IPS DF 6.9 (cell line): ENCODE measurements around the gene CFAP97.

Experiments
- DNase-seq: peaks from one replicate; pipeline ENCODE4 v3.0.0-alpha.2; 2013; ENCODE audit warnings: low read depth, low spot score
- H3K27ac ChIP-seq: one replicate; pipeline ENCODE4 v1.5.1; 2013; ENCODE audit warnings: low read length, control low read depth
- H3K27me3 ChIP-seq: 2 replicates; pipeline ENCODE4 v1.6.1; 2013; ENCODE audit warnings: mild to moderate bottlenecking, low read length; ENCODE audit not compliant: control insufficient read depth, insufficient read depth
- H3K36me3 ChIP-seq: 2 replicates; pipeline ENCODE4 v1.6.1; 2013; ENCODE audit warnings: low read length; ENCODE audit not compliant: control insufficient read depth, insufficient read depth
- H3K4me1 ChIP-seq: 2 replicates; pipeline ENCODE4 v1.6.1; 2013; ENCODE audit warnings: low read length; ENCODE audit not compliant: control insufficient read depth, insufficient read depth
- H3K4me3 ChIP-seq: 2 replicates; pipeline ENCODE4 v1.5.1; 2013; ENCODE audit warnings: mild to moderate bottlenecking, low read length
- H3K9me3 ChIP-seq: 2 replicates; pipeline ENCODE4 v1.6.1; 2013; ENCODE audit warnings: low read length, inconsistent platforms; ENCODE audit not compliant: control insufficient read depth, insufficient read depth
- WGBS: extraction: QIAGEN DNeasy Blood & Tissue Kit; methylation state at CpG from one replicate; pipeline ENCODE4 v1.1.7; 2013; ENCODE audit warnings: mixed read lengths, missing lambda C conversion rate; ENCODE audit not compliant: insufficient read length, insufficient coverage; 5-methylcytosine and 5-hydroxymethylcytosine counted together

Gene CFAP97

DNA sequence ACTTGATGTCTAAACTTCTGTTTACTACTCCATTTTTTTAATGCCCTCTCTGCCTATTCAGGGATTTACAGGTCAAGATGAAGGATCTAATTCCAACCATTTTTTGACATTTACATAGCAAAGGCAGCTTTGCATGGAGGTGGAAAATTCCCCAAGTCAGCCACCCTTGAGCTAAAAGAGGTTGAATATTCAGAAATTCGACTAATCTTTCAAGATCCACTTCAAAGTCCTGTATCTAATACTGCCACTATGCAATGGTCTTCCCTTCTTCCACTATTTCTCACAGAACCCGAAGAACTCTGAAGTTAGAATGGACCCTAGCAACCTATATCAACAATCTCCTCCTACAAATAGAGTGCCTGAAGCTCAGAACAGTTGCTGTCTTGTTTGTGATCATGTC is 21.6 kb downstream of the CFAP97 start:
- no peak overlapping the region for H3K27ac ChIP-seq
- no peaks in the 10 kb centered on the region for H3K36me3 ChIP-seq
- WGBS, result no CpG with 5 or more reads among the region's 2 CpGs
- DNase-seq, result no peak
- H3K9me3 ChIP-seq, result no peaks in the 10 kb centered on the region
- peaks cover 3% of the 10 kb centered on the region; the same call in 1 of the 2 replicates for H3K4me1 ChIP-seq
- no peak overlapping the region for H3K4me3 ChIP-seq
- H3K27me3 ChIP-seq, result no peaks in the 10 kb centered on the region

GRCh38 chr4:185179488-185179887 is 24.3 kb downstream of the CFAP97 start:
- no peaks in the 10 kb centered on the region for H3K27me3 ChIP-seq
- peaks cover 3% of the 10 kb centered on the region; the same call in 1 of the 2 replicates for H3K4me1 ChIP-seq
- no peak overlapping the region for H3K4me3 ChIP-seq
- no peaks in the 10 kb centered on the region for H3K36me3 ChIP-seq
- H3K9me3 ChIP-seq, result no peaks in the 10 kb centered on the region
- WGBS, result no CpG with 5 or more reads among the region's 3 CpGs
- no peak overlapping the region for H3K27ac ChIP-seq
- DNase-seq, result no peak

DNA sequence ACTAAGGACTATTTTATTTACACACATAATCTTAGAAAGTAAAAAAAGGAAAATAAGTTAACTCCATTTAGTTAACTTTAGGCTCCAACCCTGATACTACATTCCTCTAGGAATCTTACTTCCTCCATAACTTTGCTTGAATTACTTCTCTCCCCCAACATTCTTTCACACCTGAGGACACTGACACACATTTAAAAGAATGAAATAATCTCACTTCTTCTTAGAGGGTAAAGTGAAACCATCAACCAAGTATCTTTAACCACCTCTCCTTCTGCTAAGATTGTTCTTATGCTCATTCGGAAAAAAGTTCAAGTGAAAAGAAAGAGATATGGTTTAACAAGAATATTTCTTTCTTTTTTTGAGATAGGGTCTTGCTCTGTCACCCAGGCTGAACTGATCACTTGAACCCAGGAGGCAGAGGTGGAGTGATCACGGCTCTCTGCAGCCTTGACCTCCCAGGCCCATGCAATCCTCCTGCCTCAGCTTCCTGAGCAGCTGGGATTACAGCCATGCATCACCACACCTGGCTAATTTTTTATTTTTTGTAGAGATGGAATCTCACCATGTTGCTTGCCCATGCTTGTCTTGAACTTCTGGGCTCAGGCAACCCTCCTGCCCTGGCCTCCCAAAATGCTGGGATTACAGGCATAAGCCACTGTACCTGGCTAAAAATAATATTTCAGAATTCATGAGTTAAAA is 32.3 kb downstream of the CFAP97 start:
- H3K36me3 ChIP-seq, result no peaks in the 10 kb centered on the region
- no peaks in the 10 kb centered on the region for H3K9me3 ChIP-seq
- no peaks in the 10 kb centered on the region for H3K4me1 ChIP-seq
- no peak overlapping the region for H3K27ac ChIP-seq
- no peak for DNase-seq
- no peaks in the 10 kb centered on the region for H3K27me3 ChIP-seq
- no CpG with 5 or more reads among the region's 2 CpGs for WGBS
- no peak overlapping the region for H3K4me3 ChIP-seq

- no peaks in the 10 kb centered on the region for H3K36me3 ChIP-seq
- no peak overlapping the region for H3K27ac ChIP-seq
- H3K4me3 ChIP-seq, result no peak overlapping the region
- H3K9me3 ChIP-seq, result no peaks in the 10 kb centered on the region
- no CpG with 5 or more reads among the region's 9 CpGs for WGBS
- no peaks in the 10 kb centered on the region for H3K27me3 ChIP-seq
- DNase-seq, result no peak
- H3K4me1 ChIP-seq, result no peaks in the 10 kb centered on the region
These were observed 36.6 kb downstream of the CFAP97 start for GRCh38 chr4:185167234-185167633.

- Histone ChIP-seq H3K27me3 (no peaks in the 10 kb centered on the region), H3K27ac (no peak overlapping the region), H3K4me3 (no peak overlapping the region), H3K4me1 (no peaks in the 10 kb centered on the region), H3K36me3 (no peaks in the 10 kb centered on the region), H3K9me3 (no peaks in the 10 kb centered on the region)
- WGBS, result no CpG with 5 or more reads among the region's 2 CpGs
- DNase-seq, result no peak
These were observed 38.2 kb downstream of the CFAP97 start for GRCh38 chr4:185165605-185166063.

GRCh38 chr4:185151296-185151695 is 52.5 kb downstream of the CFAP97 start:
- H3K4me3 ChIP-seq, result no peak overlapping the region
- no peak overlapping the region for H3K27ac ChIP-seq
- no peaks in the 10 kb centered on the region for H3K4me1 ChIP-seq
- no peaks in the 10 kb centered on the region for H3K9me3 ChIP-seq
- DNase-seq, result no peak
- no peaks in the 10 kb centered on the region for H3K27me3 ChIP-seq
- no CpG with 5 or more reads among the region's 1 CpG for WGBS
- no peaks in the 10 kb centered on the region for H3K36me3 ChIP-seq

DNA sequence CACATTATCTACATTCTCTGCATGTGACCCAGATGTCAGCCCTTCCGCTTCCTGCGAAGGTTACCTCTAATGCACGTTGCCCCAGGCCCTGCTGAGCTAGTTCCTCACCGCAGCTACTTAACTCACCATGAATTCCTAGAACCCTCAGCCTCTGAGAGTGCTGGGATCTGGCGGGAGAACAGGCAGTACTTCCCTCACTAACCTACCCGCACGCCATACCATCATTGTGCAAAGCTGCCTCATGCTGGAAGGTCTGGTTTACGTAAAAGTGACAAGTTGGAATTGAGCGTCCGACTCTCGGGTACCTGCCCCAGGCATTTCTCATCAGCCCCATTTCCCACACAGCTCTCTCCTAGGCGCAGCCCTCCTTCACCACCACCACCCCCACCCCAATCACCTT is 54.4 kb downstream of the CFAP97 start:
- H3K9me3 ChIP-seq, result no peaks in the 10 kb centered on the region
- no peak for DNase-seq
- H3K27ac ChIP-seq, result no peak overlapping the region
- no peaks in the 10 kb centered on the region for H3K27me3 ChIP-seq
- H3K4me3 ChIP-seq, result no peak overlapping the region
- WGBS, result no CpG with 5 or more reads among the region's 12 CpGs
- H3K4me1 ChIP-seq, result no peaks in the 10 kb centered on the region
- H3K36me3 ChIP-seq, result peaks cover 8% of the 10 kb centered on the region

GRCh38 chr4:185145572-185145971 is 58.2 kb downstream of the CFAP97 start:
- Histone ChIP-seq H3K27me3 (no peaks in the 10 kb centered on the region), H3K36me3 (peaks cover 8% of the 10 kb centered on the region), H3K9me3 (no peaks in the 10 kb centered on the region), H3K27ac (no peak overlapping the region), H3K4me3 (no peak overlapping the region), H3K4me1 (no peaks in the 10 kb centered on the region)
- WGBS, result no CpG with 5 or more reads among the region's 13 CpGs
- DNase-seq, result no peak

DNA sequence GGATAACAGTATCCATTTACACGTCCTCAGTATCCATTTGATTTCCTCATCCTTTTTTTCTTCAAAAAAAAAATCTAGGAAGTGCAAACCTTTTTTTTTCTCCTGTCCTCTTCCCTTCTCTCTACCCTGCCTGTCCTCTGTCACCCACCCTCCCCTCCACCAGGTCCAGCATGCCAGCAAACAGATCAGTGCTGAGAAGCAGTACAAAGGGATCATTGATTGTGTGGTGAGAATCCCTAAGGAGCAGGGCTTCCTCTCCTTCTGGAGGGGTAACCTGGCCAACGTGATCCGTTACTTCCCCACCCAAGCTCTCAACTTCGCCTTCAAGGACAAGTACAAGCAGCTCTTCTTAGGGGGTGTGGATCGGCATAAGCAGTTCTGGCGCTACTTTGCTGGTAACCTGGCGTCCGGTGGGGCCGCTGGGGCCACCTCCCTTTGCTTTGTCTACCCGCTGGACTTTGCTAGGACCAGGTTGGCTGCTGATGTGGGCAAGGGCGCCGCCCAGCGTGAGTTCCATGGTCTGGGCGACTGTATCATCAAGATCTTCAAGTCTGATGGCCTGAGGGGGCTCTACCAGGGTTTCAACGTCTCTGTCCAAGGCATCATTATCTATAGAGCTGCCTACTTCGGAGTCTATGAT is 59.1 kb downstream of the CFAP97 start:
- H3K9me3 ChIP-seq, result no peaks in the 10 kb centered on the region
- H3K4me1 ChIP-seq, result no peaks in the 10 kb centered on the region
- DNase-seq, result no peak
- no peak overlapping the region for H3K4me3 ChIP-seq
- H3K27me3 ChIP-seq, result no peaks in the 10 kb centered on the region
- peaks cover 8% of the 10 kb centered on the region for H3K36me3 ChIP-seq
- WGBS, result no CpG with 5 or more reads among the region's 16 CpGs
- H3K27ac ChIP-seq, result no peak overlapping the region

DNA sequence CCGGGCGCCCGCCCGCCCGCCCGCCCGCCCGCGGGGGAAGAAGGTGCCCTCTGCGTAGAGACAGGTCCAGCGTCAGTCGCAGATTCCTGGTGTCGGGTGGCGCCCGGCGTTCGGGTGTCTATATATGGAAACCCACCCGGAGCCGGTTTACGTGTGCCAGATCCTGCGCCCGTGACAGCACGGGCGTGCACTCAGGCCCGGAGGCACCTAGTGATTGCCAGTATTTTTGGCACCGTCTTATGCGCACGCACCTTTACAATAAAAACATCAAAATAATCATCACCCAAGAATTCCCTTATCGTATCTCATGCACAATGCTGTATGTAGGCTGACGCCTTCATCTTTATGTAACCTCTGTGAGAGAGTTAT is 60.2 kb downstream of the CFAP97 start:
- WGBS, result no CpG with 5 or more reads among the region's 30 CpGs

More for the DNA sequence above, 60.2 kb downstream of the CFAP97 start:
- Histone ChIP-seq H3K27me3 (no peaks in the 10 kb centered on the region), H3K27ac (no peak overlapping the region), H3K36me3 (peaks cover 8% of the 10 kb centered on the region), H3K9me3 (no peaks in the 10 kb centered on the region), H3K4me1 (no peaks in the 10 kb centered on the region), H3K4me3 (peak overlapping the region; percentile 90; the same call in 1 of the 2 replicates)
- no peak for DNase-seq
